H1 (cell line): ENCODE results near the gene ZNF48. TPM values are rescaled to one million over a fixed set of nuclear protein-coding genes. Genes with fewer than 3 reads are reported as not detected.

Experiments
- CTCF ChIA-PET: fragments of 300-600 bp; sonication (Branson Sonifier 250); formaldehyde crosslinking; loops from one replicate; lab custom pipeline; 2021; ENCODE audit not compliant: partially characterized antibody; lab: Charles Lee
- POLR2A ChIA-PET: fragments of 300-600 bp; sonication (Branson Sonifier 250); formaldehyde crosslinking; loops from one replicate; lab custom pipeline; 2021; ENCODE audit warnings: inconsistent platforms; ENCODE audit not compliant: partially characterized antibody; lab: Charles Lee
- DNase-seq, 2 experiments: peaks; one replicate each; pipeline versions ENCODE4 v3.0.0 to v3.0.0-alpha.2; 2010 to 2022; ENCODE audit warnings: low spot score in 2 of 2, low read depth in 1 of 2, mixed read lengths in 1 of 2
- FAIRE-seq: peaks from 2 replicates; lab custom pipeline; 2011; peaks lifted over from hg19 to GRCh38; lab: Jason Lieb, UNC
- H2AFZ ChIP-seq: 2 replicates; pipeline ENCODE4 v1.8.1; 2012; ENCODE audit warnings: low read length, inconsistent platforms
- H2AK5ac ChIP-seq: 2 replicates; pipeline ENCODE4 v1.6.1; 2013; ENCODE audit warnings: low read depth, low read length
- H2BK120ac ChIP-seq: replicated peaks from 2 replicates; pipeline ENCODE3; 2013; ENCODE audit warnings: low read depth, low read length, inconsistent platforms
- H2BK12ac ChIP-seq: 2 replicates; pipeline ENCODE4 v1.6.1; 2013; ENCODE audit warnings: low read depth, low read length
- H2BK15ac ChIP-seq: 2 replicates; pipeline ENCODE4 v1.6.1; 2013; ENCODE audit warnings: low read length
- H2BK20ac ChIP-seq: 2 replicates; pipeline ENCODE4 v1.6.1; 2013; ENCODE audit warnings: low read length
- H2BK5ac ChIP-seq: 2 replicates; pipeline ENCODE4 v1.6.1; 2013; ENCODE audit warnings: low read depth, low read length
- H3K14ac ChIP-seq: 2 replicates; pipeline ENCODE4 v1.6.1; 2013; ENCODE audit warnings: inconsistent platforms; ENCODE audit not compliant: insufficient read length
- H3K18ac ChIP-seq: 2 replicates; pipeline ENCODE4 v1.6.1; 2013; ENCODE audit warnings: low read length; ENCODE audit errors: extremely low read depth
- H3K23ac ChIP-seq: 2 replicates; pipeline ENCODE4 v1.6.1; 2013; ENCODE audit warnings: inconsistent platforms; ENCODE audit not compliant: insufficient read length
- H3K23me2 ChIP-seq: 2 replicates; pipeline ENCODE4 v1.6.1; 2013; ENCODE audit warnings: low read depth, low read length
- H3K27ac ChIP-seq: 2 replicates; pipeline ENCODE4 v1.6.1; 2011; ENCODE audit warnings: low read depth, low read length, inconsistent platforms
- H3K27me3 ChIP-seq, 4 experiments: replicated peaks in 1 of 4; 1 replicate in 1 of 4; 2 replicates in 3 of 4; pipeline versions ENCODE4 v1.6.1 to v1.8.1; 2011 to 2013; ENCODE audit warnings: low read length in 3 of 4, mild to moderate bottlenecking in 3 of 4, inconsistent platforms in 2 of 4, mixed read lengths in 2 of 4, moderate library complexity in 1 of 4; ENCODE audit not compliant: control insufficient read depth in 3 of 4, insufficient read depth in 3 of 4; ENCODE audit errors: extremely low read depth in 1 of 4
- H3K36me3 ChIP-seq, 4 experiments: 2 replicates each; pipeline versions ENCODE4 v1.6.1 to v1.8.1; 2011 to 2013; ENCODE audit warnings: mild to moderate bottlenecking in 4 of 4, low read length in 3 of 4, moderate library complexity in 2 of 4, control low read depth in 1 of 4, inconsistent platforms in 1 of 4; ENCODE audit not compliant: insufficient read depth in 4 of 4, control insufficient read depth in 2 of 4
- H3K4ac ChIP-seq: replicated peaks from 2 replicates; pipeline ENCODE3; 2013; ENCODE audit warnings: low read length, low read depth, mixed read lengths, inconsistent platforms; ENCODE audit not compliant: insufficient read length
- H3K4me1 ChIP-seq, 4 experiments: replicated peaks in 1 of 4; 1 replicate in 1 of 4; 2 replicates in 3 of 4; pipeline versions ENCODE4 v1.6.1 to v1.8.1; 2011 to 2013; ENCODE audit warnings: low read length in 3 of 4, inconsistent platforms in 2 of 4, mixed read lengths in 1 of 4; ENCODE audit not compliant: insufficient read depth in 4 of 4, control insufficient read depth in 3 of 4
- H3K4me2 ChIP-seq, 2 experiments: 2 replicates each; pipeline versions ENCODE4 v1.6.1 to v1.8.1; 2011 to 2013; ENCODE audit warnings: low read depth in 2 of 2, low read length in 2 of 2, control low read depth in 1 of 2, inconsistent platforms in 1 of 2, mild to moderate bottlenecking in 1 of 2; ENCODE audit not compliant: insufficient read depth in 1 of 2
- H3K4me3 ChIP-seq, 4 experiments: fragments of 200-600, 300-600 bp in 1 of 4; sonication (generic), shearing (Covaris generic), sonication (Bioruptor Twin) in 1 of 4; 2 replicates each; pipeline versions ENCODE4 v1.5.1 to v1.8.1; 2011 to 2016; ENCODE audit warnings: low read length in 4 of 4, low read depth in 3 of 4, control low read depth in 2 of 4, inconsistent platforms in 2 of 4, mild to moderate bottlenecking in 2 of 4, mixed read lengths in 1 of 4, moderate library complexity in 1 of 4; ENCODE audit not compliant: insufficient read depth in 2 of 4; ENCODE audit errors: extremely low read depth in 1 of 4
- H3K56ac ChIP-seq: replicated peaks from 2 replicates; pipeline ENCODE3; 2013; ENCODE audit warnings: low read depth, mild to moderate bottlenecking, mixed read lengths, low read length, inconsistent platforms; ENCODE audit not compliant: insufficient read length
- H3K79me1 ChIP-seq: 2 replicates; pipeline ENCODE4 v1.6.1; 2013; ENCODE audit warnings: low read depth, low read length, control low read depth
- H3K79me2 ChIP-seq, 2 experiments: 2 replicates each; pipeline versions ENCODE4 v1.6.1 to v1.8.1; 2012 to 2013; ENCODE audit warnings: low read length in 2 of 2, mild to moderate bottlenecking in 2 of 2, inconsistent platforms in 1 of 2; ENCODE audit not compliant: insufficient read depth in 2 of 2, control insufficient read depth in 1 of 2
- H3K9ac ChIP-seq, 4 experiments: replicated peaks in 1 of 4; 1 replicate in 1 of 4; 2 replicates in 3 of 4; pipeline versions ENCODE4 v1.6.1 to v1.8.1; 2011 to 2013; ENCODE audit warnings: low read depth in 3 of 4, low read length in 3 of 4, control low read depth in 2 of 4, mild to moderate bottlenecking in 2 of 4, moderate library complexity in 2 of 4, inconsistent platforms in 1 of 4; ENCODE audit errors: extremely low read depth in 1 of 4
- H3K9me3 ChIP-seq, 2 experiments: 2 replicates each; pipeline versions ENCODE4 v1.6.1 to v1.8.1; 2012 to 2013; ENCODE audit warnings: mild to moderate bottlenecking in 2 of 2, moderate library complexity in 2 of 2, control low read depth in 1 of 2, inconsistent platforms in 1 of 2, low read depth in 1 of 2, low read length in 1 of 2, mixed read lengths in 1 of 2; ENCODE audit not compliant: insufficient read depth in 2 of 2
- H4K20me1 ChIP-seq, 2 experiments: replicated peaks in 1 of 2; 2 replicates each; pipeline versions ENCODE3 to v1.8.1; 2011 to 2013; ENCODE audit warnings: inconsistent platforms in 2 of 2, low read length in 2 of 2, mild to moderate bottlenecking in 1 of 2; ENCODE audit not compliant: insufficient read depth in 2 of 2, control insufficient read depth in 1 of 2
- H4K5ac ChIP-seq: 2 replicates; pipeline ENCODE4 v1.6.1; 2013; ENCODE audit warnings: low read length, low read depth, mixed read lengths, inconsistent platforms; ENCODE audit not compliant: insufficient read length
- H4K8ac ChIP-seq: 2 replicates; pipeline ENCODE4 v1.8.0; 2013; ENCODE audit warnings: mild to moderate bottlenecking, moderate library complexity, low read length, inconsistent platforms; ENCODE audit not compliant: insufficient read depth; ENCODE audit errors: extremely low read depth
- H4K91ac ChIP-seq: replicated peaks from 2 replicates; pipeline ENCODE3; 2013; ENCODE audit warnings: low read length, mixed read lengths, inconsistent platforms; ENCODE audit not compliant: insufficient read length
- CHD2 ChIP-seq: IDR thresholded peaks from 2 replicates; pipeline ENCODE4 v1.6.1; 2012; ENCODE audit warnings: low read length, improper control_type of control experiment
- E2F6 ChIP-seq: IDR thresholded peaks from 2 replicates; pipeline ENCODE4 v1.6.1; 2012; ENCODE audit warnings: inconsistent platforms
- EP300 ChIP-seq, 2 experiments: IDR thresholded peaks; 1 replicate in 1 of 2; 2 replicates in 1 of 2; pipeline ENCODE4 v1.6.1; 2011 to 2012; ENCODE audit warnings: low read depth in 2 of 2, low read length in 2 of 2, mild to moderate bottlenecking in 2 of 2, borderline replicate concordance in 1 of 2, inconsistent platforms in 1 of 2, moderate library complexity in 1 of 2
- NANOG ChIP-seq: IDR thresholded peaks from 2 replicates; pipeline ENCODE4 v1.6.1; 2011; ENCODE audit warnings: low read length, low read depth, mild to moderate bottlenecking, inconsistent platforms; ENCODE audit not compliant: insufficient read depth, poor library complexity, severe bottlenecking
- NRF1 ChIP-seq: IDR thresholded peaks from 2 replicates; pipeline ENCODE4 v1.6.1; 2011; ENCODE audit warnings: mild to moderate bottlenecking, low read depth, low read length, improper control_type of control experiment
- POLR2A ChIP-seq, 2 experiments: IDR thresholded peaks; 1 replicate in 1 of 2; 2 replicates in 1 of 2; pipeline ENCODE4 v1.6.1; 2011; ENCODE audit warnings: low read depth in 2 of 2, low read length in 2 of 2, mild to moderate bottlenecking in 2 of 2; ENCODE audit errors: control extremely low read depth in 1 of 2
- POLR2AphosphoS5 ChIP-seq: IDR thresholded peaks from 2 replicates; pipeline ENCODE4 v1.6.1; 2011; ENCODE audit warnings: low read depth, low read length
- RXRA ChIP-seq: IDR thresholded peaks from 2 replicates; pipeline ENCODE4 v1.6.1; 2011; ENCODE audit warnings: low read depth, mild to moderate bottlenecking, low read length, moderate library complexity; ENCODE audit not compliant: insufficient read depth
- TBP ChIP-seq: IDR thresholded peaks from 2 replicates; pipeline ENCODE4 v1.6.1; 2011; ENCODE audit warnings: low read depth, low read length, improper control_type of control experiment
- TCF12 ChIP-seq: IDR thresholded peaks from 2 replicates; pipeline ENCODE4 v1.6.1; 2011; ENCODE audit warnings: low read depth, mild to moderate bottlenecking, low read length
- WGBS, 2 experiments: shearing (Covaris generic) in 1 of 2; methylation state at CpG; one replicate each; pipeline versions ENCODE4 v1.1.6 to v1.1.7; 2013 to 2015; ENCODE audit warnings: low lambda C conversion rate in 2 of 2, mixed read lengths in 2 of 2, inconsistent platforms in 1 of 2, low coverage in 1 of 2, missing lambda C conversion rate in 1 of 2; ENCODE audit not compliant: insufficient replicate concordance in 2 of 2, insufficient coverage in 1 of 2, insufficient read length in 1 of 2; ENCODE audit errors: extremely low coverage in 1 of 2, missing lambda C conversion rate in 1 of 2; 5-methylcytosine and 5-hydroxymethylcytosine counted together
- polyA plus RNA-seq, 7 experiments: library from polyadenylated mRNA; depleted of rRNA in 3 of 7; stranded (reverse) in 5 of 7; unstranded in 2 of 7; fragments of >200 nt in 5 of 7; fragments of 200-250 nt in 2 of 7; gene quantifications; 1 replicate in 5 of 7; 2 replicates in 1 of 7; 4 replicates in 1 of 7; pipeline versions ENCODE4 v1.2.1 to v1.2.3, GENCODE V29; 2011 to 2013; ENCODE audit warnings: missing spikeins in 2 of 7, mixed read lengths in 2 of 7
- total RNA-seq: library from RNA; stranded (reverse); fragmentation: NEBNext Ultra II Directional; extraction: Animal tissue kit (Norgen Biotek cat#: 25700); gene quantifications from 2 replicates; pipeline ENCODE4 v1.2.1, GENCODE V29; 2021
- TF ChIP-seq, protein P1 (sequence below): IDR thresholded peaks from 2 replicates; pipeline ENCODE4 v1.6.1; 2011; ENCODE audit warnings: low read depth, mild to moderate bottlenecking, low read length; ENCODE audit not compliant: insufficient read depth

ZNF48 gene
- total and polyA plus RNA-seq, 2 of the 8 experiments (the other 6 are each of a cell fraction or from before 2014, with no cell fraction given), result 30.4 to 41.2 TPM

DNA sequence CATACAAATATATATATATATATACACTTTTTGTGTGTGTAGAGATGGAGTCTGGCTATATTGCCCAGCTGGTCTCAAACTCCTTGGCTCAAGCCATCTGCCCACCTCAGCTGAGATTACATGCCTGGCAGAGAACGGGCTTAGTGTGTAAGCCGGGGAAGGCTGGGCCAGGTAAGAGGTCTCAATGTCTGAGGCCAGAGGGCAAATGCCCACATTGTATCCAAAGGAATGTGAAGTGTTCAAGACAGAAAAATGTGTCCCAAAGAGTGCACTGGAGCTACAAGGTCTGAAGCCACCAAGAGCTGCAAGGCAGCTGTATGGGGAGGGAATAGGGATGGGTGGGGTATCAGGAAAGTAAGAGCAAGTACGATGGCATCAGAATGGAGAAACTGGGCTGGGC is 48.9 kb upstream of the ZNF48 start:
- Histone ChIP-seq H2BK12ac (no peak overlapping the region), H2BK5ac (no peak overlapping the region), H4K5ac (no peak overlapping the region), H3K4ac (no peak overlapping the region), H3K79me2 (no peaks in the 10 kb centered on the region), H3K18ac (no peak overlapping the region), H3K36me3 (peaks cover 6 to 14% (median 11%) of the 10 kb centered on the region in 4 experiments; a peak in 6 of 8 replicates)
- CTCF ChIA-PET, result interaction anchor here (1.0 to 2.9 kb wide), 3 partner anchors 11 to 61 kb away, joined by 3 to 6 read pairs (median 3); partner anchors contain the start of gene ZNF771
- TF ChIP-seq NANOG (no peak), POLR2AphosphoS5 (no peak), TBP (no peak), EP300 (IDR thresholded peaks at IDR 0.05; ENCODE audit: borderline replicate concordance in 1 of 2, low read depth in 2 of 2, low read length in 2 of 2) (no peak), E2F6 (no peak), RXRA (no peak), CHD2 (no peak), TCF12 (no peak), POLR2A (IDR thresholded peaks at IDR 0.05; ENCODE audit: control extremely low read depth in 1 of 2, low read depth in 2 of 2, low read length in 2 of 2) (no peak), NRF1 (no peak)
- TF ChIP-seq, protein P1, sequence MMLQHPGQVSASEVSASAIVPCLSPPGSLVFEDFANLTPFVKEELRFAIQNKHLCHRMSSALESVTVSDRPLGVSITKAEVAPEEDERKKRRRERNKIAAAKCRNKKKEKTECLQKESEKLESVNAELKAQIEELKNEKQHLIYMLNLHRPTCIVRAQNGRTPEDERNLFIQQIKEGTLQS, result no peak
- TF ChIP-seq, all 59 proteins: peak for 0
- Histone ChIP-seq H3K23ac (no peak overlapping the region), H2BK15ac (no peak overlapping the region), H2BK20ac (no peak overlapping the region), H3K9me3 (no peaks in the 10 kb centered on the region), H3K4me1 (no peaks in the 10 kb centered on the region), H2AFZ (no peak overlapping the region), H3K9ac (no peak overlapping the region), H3K4me2 (no peak overlapping the region), H2AK5ac (no peak overlapping the region), H3K27ac (no peak overlapping the region), H3K79me1 (no peaks in the 10 kb centered on the region), H4K8ac (no peak overlapping the region), H2BK120ac (no peak overlapping the region), H3K27me3 (no peaks in the 10 kb centered on the region), H3K56ac (no peak overlapping the region), H4K20me1 (peaks cover 0 to 3% of the 10 kb centered on the region in 2 experiments), H3K4me3 (no peak overlapping the region), H3K23me2 (no peaks in the 10 kb centered on the region), H3K14ac (no peak overlapping the region), H4K91ac (no peak overlapping the region)
- no peak for DNase-seq
- POLR2A ChIA-PET, result interaction anchor here (1.0 to 2.3 kb wide), 2 partner anchors 10 to 37 kb away, joined by 4 to 14 read pairs; partner anchors contain the start of gene CD2BP2
- 85% methylated on average over 3 of the region's 3 CpGs; no CpG with 5 or more reads in 1 of the 2 experiments for WGBS, 2 experiments
- no peak for FAIRE-seq
